KG1 (cell line): ENCODE measurements around the gene EPHA5.

Experiments
- DNase-seq: peaks from one replicate; lab custom pipeline; 2025; lab: John Stamatoyannopoulos, UW

The EPHA5 gene

GRCh38 chr4:65670331-65671031 is at the start of gene EPHA5:
TSS of gene EPHA5 (minus strand) at chr4:65670489. CDS start at chr4:65669742, 747 bp downstream.
- DNase-seq: no peak

- no peak for DNase-seq
These were observed 49.3 kb upstream of the EPHA5 start for GRCh38 chr4:65719635-65720034.

- DNase-seq: no peak
These were observed 28.3 kb upstream of the EPHA5 start for GRCh38 chr4:65698631-65699030.

GRCh38 chr4:65696436-65696835 is 26.1 kb upstream of the EPHA5 start:
- DNase-seq: no peak

- no peak for DNase-seq
These were observed 1.1 kb upstream of the EPHA5 start for GRCh38 chr4:65671372-65671771.

- no peak for DNase-seq
These were observed 314 bp downstream of the EPHA5 start for GRCh38 chr4:65670020-65670330.

GRCh38 chr4:65669111-65670019 is 924 bp downstream of the EPHA5 start:
- no peak for DNase-seq

- DNase-seq: no peak
These were observed 1.8 kb downstream of the EPHA5 start for GRCh38 chr4:65668201-65669089.

GRCh38 chr4:65667506-65668041 is 2.7 kb downstream of the EPHA5 start:
- no peak for DNase-seq

- DNase-seq: no peak
These were observed 4.3 kb downstream of the EPHA5 start for GRCh38 chr4:65665771-65666523.

GRCh38 chr4:65661471-65661870 is 8.8 kb downstream of the EPHA5 start:
- no peak for DNase-seq

GRCh38 chr4:65658117-65658516 is 12.2 kb downstream of the EPHA5 start:
- no peak for DNase-seq

GRCh38 chr4:65656008-65656407 is 14.3 kb downstream of the EPHA5 start:
- no peak for DNase-seq

GRCh38 chr4:65654976-65655375 is 15.3 kb downstream of the EPHA5 start:
- DNase-seq: no peak

GRCh38 chr4:65653740-65654361 is 16.4 kb downstream of the EPHA5 start:
- no peak for DNase-seq

- no peak for DNase-seq
These were observed 18.5 kb downstream of the EPHA5 start for GRCh38 chr4:65651751-65652150.

GRCh38 chr4:65651031-65651430 is 19.3 kb downstream of the EPHA5 start:
- DNase-seq: no peak

- no peak for DNase-seq
These were observed 24.2 kb downstream of the EPHA5 start for GRCh38 chr4:65646136-65646535.

GRCh38 chr4:65645185-65645584 is 25.1 kb downstream of the EPHA5 start:
- DNase-seq: no peak

- DNase-seq: no peak
These were observed 35.1 kb downstream of the EPHA5 start for GRCh38 chr4:65635051-65635821.
